ENCODE results near the gene NADK2. TPM values are rescaled to one million over a fixed set of nuclear protein-coding genes. Genes with fewer than 3 reads are reported as not detected.

The NADK2 gene
- total and polyA plus RNA-seq, 11 donors = 10.4 to 41.8 (median 35.8) TPM

DNA sequence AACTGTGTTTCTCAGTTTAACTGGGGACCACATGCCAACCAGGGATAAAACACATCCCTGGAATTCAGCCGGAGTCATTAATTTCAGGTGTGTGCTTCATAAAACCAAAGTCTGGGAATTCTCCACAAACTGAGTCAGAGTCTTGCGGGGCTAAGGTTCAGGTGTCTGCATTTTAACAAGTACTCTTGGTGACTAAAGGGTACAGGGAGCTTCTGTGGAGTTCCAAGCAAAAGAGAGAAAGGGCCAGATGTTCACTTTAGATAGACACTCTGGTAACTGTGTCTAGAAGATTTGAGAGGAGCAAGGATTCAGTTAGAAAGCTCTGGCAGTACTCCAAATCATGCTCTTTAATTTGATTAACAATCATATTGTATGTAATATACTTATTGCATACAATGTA is 4.0 kb downstream of the NADK2 start:
- peak overlapping the region in 1 of 12 donors; percentile 99 for H3K27ac ChIP-seq
- no peaks in the 10 kb centered on the region for H3K9me3 ChIP-seq
- intact Hi-C loops (cut with DNase I) = no loop called here
- DNase-seq (no peak), ATAC-seq (no peak)
- peaks cover 0 to 49% (median 38%) of the 10 kb centered on the region in 12 donors for H3K4me1 ChIP-seq
- no peak overlapping the region for H3K4me3 ChIP-seq
- no peaks in the 10 kb centered on the region for H3K27me3 ChIP-seq
- 80 to 97% (median 96%) methylated on average over 2 of the region's 2 CpGs for WGBS, 4 donors
- no peaks in the 10 kb centered on the region for H3K36me3 ChIP-seq
- TF ChIP-seq POLR2A (IDR thresholded peaks at IDR 0.05) = no peak
- TF ChIP-seq, protein P1, sequence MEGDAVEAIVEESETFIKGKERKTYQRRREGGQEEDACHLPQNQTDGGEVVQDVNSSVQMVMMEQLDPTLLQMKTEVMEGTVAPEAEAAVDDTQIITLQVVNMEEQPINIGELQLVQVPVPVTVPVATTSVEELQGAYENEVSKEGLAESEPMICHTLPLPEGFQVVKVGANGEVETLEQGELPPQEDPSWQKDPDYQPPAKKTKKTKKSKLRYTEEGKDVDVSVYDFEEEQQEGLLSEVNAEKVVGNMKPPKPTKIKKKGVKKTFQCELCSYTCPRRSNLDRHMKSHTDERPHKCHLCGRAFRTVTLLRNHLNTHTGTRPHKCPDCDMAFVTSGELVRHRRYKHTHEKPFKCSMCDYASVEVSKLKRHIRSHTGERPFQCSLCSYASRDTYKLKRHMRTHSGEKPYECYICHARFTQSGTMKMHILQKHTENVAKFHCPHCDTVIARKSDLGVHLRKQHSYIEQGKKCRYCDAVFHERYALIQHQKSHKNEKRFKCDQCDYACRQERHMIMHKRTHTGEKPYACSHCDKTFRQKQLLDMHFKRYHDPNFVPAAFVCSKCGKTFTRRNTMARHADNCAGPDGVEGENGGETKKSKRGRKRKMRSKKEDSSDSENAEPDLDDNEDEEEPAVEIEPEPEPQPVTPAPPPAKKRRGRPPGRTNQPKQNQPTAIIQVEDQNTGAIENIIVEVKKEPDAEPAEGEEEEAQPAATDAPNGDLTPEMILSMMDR (IDR thresholded peaks at IDR 0.05) = no peak

DNA sequence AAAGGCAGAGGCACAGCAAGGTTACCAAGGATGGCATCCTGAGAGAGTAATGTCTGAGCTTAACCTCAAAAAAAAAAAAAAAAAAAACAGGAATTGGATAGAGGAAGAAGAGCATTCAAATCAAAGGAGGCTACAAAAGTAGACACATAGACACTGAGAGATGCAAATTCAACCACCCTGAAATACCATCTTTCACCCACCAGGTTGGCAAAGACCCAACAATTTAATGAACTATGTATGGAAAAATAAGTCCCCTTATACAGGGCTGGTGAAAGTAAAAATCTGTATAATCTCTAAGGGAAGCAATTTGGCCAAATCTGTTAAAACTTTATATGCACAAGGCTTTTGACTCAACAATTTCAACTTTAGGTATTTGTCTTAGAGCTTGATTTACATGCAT is 4.9 kb downstream of the NADK2 start:
- no peak for TF ChIP-seq POLR2A (IDR thresholded peaks at IDR 0.05)
- TF ChIP-seq, protein P1 (IDR thresholded peaks at IDR 0.05) = no peak
- Histone ChIP-seq H3K27ac (peak overlapping the region in 1 of 12 donors; percentile 99), H3K36me3 (no peaks in the 10 kb centered on the region), H3K27me3 (no peaks in the 10 kb centered on the region), H3K4me3 (no peak overlapping the region), H3K4me1 (peaks cover 0 to 45% (median 33%) of the 10 kb centered on the region in 12 donors), H3K9me3 (no peaks in the 10 kb centered on the region)
- intact Hi-C loops (cut with DNase I) = no loop called here
- DNase-seq (no peak), ATAC-seq (no peak)

DNA sequence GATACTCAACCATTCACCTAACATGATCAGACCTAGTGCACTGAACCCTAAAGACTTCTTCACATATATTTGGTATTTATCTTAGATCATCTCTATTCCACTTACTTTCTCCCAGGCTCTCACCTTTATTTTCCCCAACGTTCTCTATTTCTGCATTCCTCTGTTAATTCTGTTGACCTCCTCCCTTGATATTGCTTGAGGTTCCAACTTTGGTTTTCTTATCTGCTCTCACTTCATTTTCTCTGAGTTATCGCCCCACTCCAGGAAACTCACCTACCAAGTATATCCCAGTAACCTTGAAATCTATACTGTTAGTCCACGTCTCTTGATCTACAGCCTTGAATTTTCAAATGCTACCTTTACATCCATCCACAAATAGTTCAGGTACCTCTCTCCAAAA is 9.2 kb downstream of the NADK2 start:
- intact Hi-C loops (cut with DNase I) = no loop called here
- Histone ChIP-seq H3K4me3 (no peak overlapping the region), H3K27me3 (no peaks in the 10 kb centered on the region), H3K4me1 (peaks cover 0 to 22% (median 5%) of the 10 kb centered on the region in 12 donors), H3K27ac (no peak overlapping the region), H3K9me3 (no peaks in the 10 kb centered on the region), H3K36me3 (no peaks in the 10 kb centered on the region)
- ATAC-seq (no peak), DNase-seq (no peak)
- TF ChIP-seq, protein P1 (IDR thresholded peaks at IDR 0.05) = no peak
- TF ChIP-seq POLR2A (IDR thresholded peaks at IDR 0.05) = no peak
- WGBS, 4 donors = 77 to 81% (median 78%) methylated on average over 3 of the region's 3 CpGs

DNA sequence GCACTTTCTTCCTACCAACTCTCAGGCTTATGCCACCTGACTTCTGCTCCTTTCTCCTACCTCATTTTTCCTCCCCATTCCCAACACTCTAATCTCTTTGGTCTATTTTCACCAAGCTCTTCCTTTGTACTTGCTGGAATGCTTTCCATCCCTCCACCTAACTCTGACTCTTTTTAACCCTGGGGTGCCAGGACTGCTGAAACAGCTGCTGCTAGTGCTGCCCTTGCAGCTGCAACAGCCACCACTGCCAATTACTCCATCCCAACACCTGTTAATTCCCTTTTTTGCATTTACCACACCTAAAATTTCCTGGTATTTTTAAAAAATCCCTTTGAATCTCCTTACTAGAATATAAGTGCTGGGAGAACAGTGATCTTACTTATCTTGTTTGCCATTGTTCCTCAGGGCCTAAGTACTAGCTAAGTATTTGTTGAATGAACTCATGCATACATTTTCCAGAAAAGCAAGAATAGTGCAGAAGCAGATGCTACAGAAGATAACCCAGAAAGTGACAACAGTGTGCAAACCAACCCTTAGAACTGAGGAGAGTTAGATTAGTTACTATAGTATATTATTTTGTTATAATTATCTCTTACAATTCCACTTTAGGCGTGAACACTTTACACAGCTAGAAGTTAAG is 11.5 kb downstream of the NADK2 start:
- H3K4me3 ChIP-seq = no peak overlapping the region
- intact Hi-C loops (cut with DNase I) = no loop called here
- no peak for ATAC-seq
- H3K36me3 ChIP-seq = peaks cover 0 to 17% (median 11%) of the 10 kb centered on the region in 9 donors
- H3K27ac ChIP-seq = peak overlapping the region in 1 of 12 donors; percentile 27
- 90 to 98% (median 93%) methylated on average over 1 of the region's 1 CpG for WGBS, 4 donors
- no peaks in the 10 kb centered on the region for H3K27me3 ChIP-seq
- no peaks in the 10 kb centered on the region for H3K9me3 ChIP-seq
- H3K4me1 ChIP-seq = peaks cover 0 to 19% (median under 1%) of the 10 kb centered on the region in 12 donors
- no peak for DNase-seq
- TF ChIP-seq, protein P1 (IDR thresholded peaks at IDR 0.05) = no peak
- TF ChIP-seq POLR2A (IDR thresholded peaks at IDR 0.05) = no peak

Measured in heart left ventricle (tissue), 16 donors.